Adrenal gland (tissue), 12 donors: Measurements from ENCODE around the gene ADD1. TPM values are rescaled to one million over a fixed set of nuclear protein-coding genes. Genes with fewer than 3 reads are reported as not detected.
A peak's percentile ranks its signal among the peaks of the same experiment; 100 is the strongest.

Experiments
- DNase-seq, 7 donors: peaks; one replicate each; pipeline ENCODE4 v3.0.0-alpha.2; 2019 to 2020
- H3K27ac ChIP-seq, 5 donors: fragments of 200-600 bp; sonication (generic) in 4 of 5; 1 replicate in 3 of 5; 2 replicates in 2 of 5; pipeline versions ENCODE4 v1.5.1 to v1.8.0; 2016 to 2020; ENCODE audit warnings: mild to moderate bottlenecking in 1 of 5
- H3K27me3 ChIP-seq: fragments of 200-600 bp; 2 replicates; pipeline ENCODE4 v1.8.0; 2021
- H3K36me3 ChIP-seq, 2 donors: fragments of 200-600 bp; replicated peaks in 1 of 2; 1 replicate in 1 of 2; 2 replicates in 1 of 2; pipeline versions ENCODE4 v1.5.1 to v1.8.0; 2018 to 2022
- H3K4me1 ChIP-seq, 2 donors: fragments of 200-600 bp; replicated peaks in 1 of 2; 1 replicate in 1 of 2; 2 replicates in 1 of 2; pipeline versions ENCODE4 v1.5.1 to v1.8.0; 2018 to 2021
- H3K4me3 ChIP-seq, 4 donors: fragments of 200-600 bp; sonication (generic) in 3 of 4; one replicate each; pipeline ENCODE4 v1.5.1; 2016 to 2018
- H3K9me3 ChIP-seq, 3 donors: fragments of 200-600 bp; sonication (generic) in 1 of 3; replicated peaks in 1 of 3; 1 replicate in 2 of 3; 2 replicates in 1 of 3; pipeline versions ENCODE4 v1.5.1 to v1.8.0; 2016 to 2021
- POLR2A ChIP-seq, 2 donors: fragments of 450-650 bp; IDR thresholded peaks; one replicate each; pipeline ENCODE4 v1.6.1; 2017; ENCODE audit warnings: antibody characterized with exemption in 2 of 2, mild to moderate bottlenecking in 2 of 2, moderate library complexity in 1 of 2
- WGBS, 4 donors: extraction: QIAGEN DNeasy Blood & Tissue Kit in 2 of 4; methylation state at CpG; one replicate each; pipeline versions ENCODE4 v1.1.5 to v1.1.7; 2013 to 2017; 5-methylcytosine and 5-hydroxymethylcytosine counted together
- intact Hi-C, 2 donors: fragments of 100-400 bp; cut with DNase I; formaldehyde crosslinking; loops; one replicate each; pipeline versions ENCODE4 v1.14.1 to v1.15.0; 2022 to 2023
- polyA plus RNA-seq, 3 donors: library from polyadenylated mRNA; stranded (reverse); fragments of 200-250 nt in 2 of 3; fragments of 350-450 nt in 1 of 3; fragmentation: Illumina TruSeq in 1 of 3; extraction: RNeasy Lipid Tissue Mini Kit (QIAGEN cat#74804) in 1 of 3; gene quantifications; one replicate each; pipeline ENCODE4 v1.2.3, GENCODE V29; 2013 to 2014
- total RNA-seq, 9 donors: library from RNA; depleted of rRNA in 4 of 9; stranded (reverse); fragments of >200 nt in 4 of 9; fragments of 120-200 nt in 1 of 9; fragmentation: NEBNext Ultra II Directional in 1 of 9; extraction: Animal tissue kit (Norgen Biotek cat#: 25700) in 1 of 9; gene quantifications; one replicate each; pipeline versions ENCODE4 v1.1.0 to v1.2.4, GENCODE V29; 2013 to 2023
- TF ChIP-seq, protein P1 (sequence below), 6 experiments: fragments of 450-650 bp in 4 of 6; fragments of 200-600 bp in 2 of 6; sonication (generic) in 1 of 6; IDR thresholded peaks; 1 replicate in 5 of 6; 2 replicates in 1 of 6; pipeline versions ENCODE4 v1.5.1 to v1.8.0; 2016 to 2021; ENCODE audit warnings: antibody characterized with exemption in 6 of 6, mild to moderate bottlenecking in 2 of 6, moderate library complexity in 1 of 6
- donor health status: healthy with polysubstance abuse.
- donor health status: Bipolar disorder and iron deficiency.
- donor health status: DM: yes; HTN: yes; CAD: no.
- donor health status: DM: no; HTN: no; CAD: no.
- donor health status: DM: no; HTN: no; CAD: no.
- donor health status: DM: yes; HTN: yes; CAD: no.

Gene ADD1
- total and polyA plus RNA-seq, 12 donors, result 134 to 468 (median 241) TPM

DNA sequence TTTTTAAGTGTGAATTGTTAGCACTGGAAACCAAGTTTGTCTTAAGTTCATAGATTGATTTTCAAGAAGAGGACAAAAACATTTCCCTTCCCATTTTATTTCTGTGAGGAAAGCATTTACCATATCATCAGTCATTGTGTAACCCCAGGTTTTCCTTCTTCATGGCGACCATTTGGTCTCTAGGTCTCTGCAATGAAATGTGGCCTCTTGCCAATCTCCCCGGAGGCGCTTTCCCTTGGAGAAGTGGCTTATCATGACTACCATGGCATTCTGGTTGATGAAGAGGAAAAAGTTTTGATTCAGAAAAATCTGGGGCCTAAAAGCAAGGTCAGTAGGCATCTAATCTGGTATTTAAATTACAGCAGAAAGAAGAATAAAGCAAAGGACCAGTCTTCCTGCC is 54.4 kb downstream of the ADD1 start:
- Histone ChIP-seq H3K27ac (no peak overlapping the region), H3K4me3 (no peak overlapping the region), H3K27me3 (no peaks in the 10 kb centered on the region), H3K9me3 (no peaks in the 10 kb centered on the region), H3K36me3 (peaks cover 0 to 70% of the 10 kb centered on the region in 2 donors), H3K4me1 (peaks cover 3 to 17% of the 10 kb centered on the region in 2 donors)
- 53 to 73% (median 65%) methylated on average over 3 of the region's 3 CpGs for WGBS, 4 donors
- intact Hi-C loops, result loop anchor here in 1 of 2 donors (10.0 kb wide), 1 partner anchor 53 kb away; the partner anchor contains the start of gene ADD1
- TF ChIP-seq, protein P1, sequence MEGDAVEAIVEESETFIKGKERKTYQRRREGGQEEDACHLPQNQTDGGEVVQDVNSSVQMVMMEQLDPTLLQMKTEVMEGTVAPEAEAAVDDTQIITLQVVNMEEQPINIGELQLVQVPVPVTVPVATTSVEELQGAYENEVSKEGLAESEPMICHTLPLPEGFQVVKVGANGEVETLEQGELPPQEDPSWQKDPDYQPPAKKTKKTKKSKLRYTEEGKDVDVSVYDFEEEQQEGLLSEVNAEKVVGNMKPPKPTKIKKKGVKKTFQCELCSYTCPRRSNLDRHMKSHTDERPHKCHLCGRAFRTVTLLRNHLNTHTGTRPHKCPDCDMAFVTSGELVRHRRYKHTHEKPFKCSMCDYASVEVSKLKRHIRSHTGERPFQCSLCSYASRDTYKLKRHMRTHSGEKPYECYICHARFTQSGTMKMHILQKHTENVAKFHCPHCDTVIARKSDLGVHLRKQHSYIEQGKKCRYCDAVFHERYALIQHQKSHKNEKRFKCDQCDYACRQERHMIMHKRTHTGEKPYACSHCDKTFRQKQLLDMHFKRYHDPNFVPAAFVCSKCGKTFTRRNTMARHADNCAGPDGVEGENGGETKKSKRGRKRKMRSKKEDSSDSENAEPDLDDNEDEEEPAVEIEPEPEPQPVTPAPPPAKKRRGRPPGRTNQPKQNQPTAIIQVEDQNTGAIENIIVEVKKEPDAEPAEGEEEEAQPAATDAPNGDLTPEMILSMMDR (IDR thresholded peaks at IDR 0.05), result no peak
- TF ChIP-seq POLR2A (IDR thresholded peaks at IDR 0.05), result no peak
- DNase-seq, result peak in 3 of 7 donors; percentile 31 to 44 (median 31)

DNA sequence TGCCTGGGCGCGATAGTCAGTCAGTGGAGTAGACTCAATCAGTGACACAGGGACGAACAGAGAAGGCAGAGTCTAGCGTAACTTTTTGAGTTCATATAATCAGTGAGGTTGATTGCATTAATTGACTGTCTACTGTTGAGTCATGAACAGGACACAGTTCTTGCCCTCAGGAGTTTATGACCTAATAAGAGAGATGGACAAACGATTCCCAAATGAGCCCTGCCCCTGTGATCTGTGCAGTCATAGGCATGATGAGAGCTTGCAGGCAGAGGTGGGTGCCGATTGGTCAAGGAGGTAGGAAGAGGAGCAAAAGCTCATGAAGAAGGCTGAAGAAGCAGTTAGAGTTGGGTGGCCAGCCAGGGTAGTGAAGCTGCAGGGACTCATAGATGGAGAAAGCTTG is 57.1 kb downstream of the ADD1 start:
- DNase-seq, result peak in 1 of 7 donors; percentile 18
- WGBS, 4 donors, result 87 to 92% (median 90%) methylated on average over 6 of the region's 6 CpGs
- no peak overlapping the region for H3K4me3 ChIP-seq
- H3K4me1 ChIP-seq, result peaks cover 0 to 6% of the 10 kb centered on the region in 2 donors
- intact Hi-C loops, result no loop called here
- H3K27ac ChIP-seq, result no peak overlapping the region
- H3K36me3 ChIP-seq, result peaks cover 0 to 70% of the 10 kb centered on the region in 2 donors
- H3K27me3 ChIP-seq, result no peaks in the 10 kb centered on the region
- no peaks in the 10 kb centered on the region for H3K9me3 ChIP-seq
- TF ChIP-seq, protein P1 (IDR thresholded peaks at IDR 0.05), result no peak

DNA sequence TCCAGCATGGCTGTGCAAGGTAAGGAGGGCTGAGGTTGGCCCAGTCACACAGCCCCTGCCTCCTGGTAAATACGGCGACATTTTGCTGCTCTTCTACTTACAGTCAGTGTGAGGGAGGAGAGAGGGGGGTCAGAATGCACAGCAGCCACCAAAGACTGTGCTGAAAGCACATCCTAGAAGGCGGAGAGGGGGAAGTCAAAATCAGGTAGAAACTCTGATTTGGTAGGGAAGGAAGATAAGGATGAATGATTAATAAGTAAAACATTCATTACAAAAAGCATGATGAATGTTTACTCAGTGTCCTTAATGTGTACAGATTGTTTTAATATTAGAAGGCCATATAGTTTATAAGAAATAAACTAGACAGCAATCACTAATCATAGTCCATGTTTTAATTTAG is 57.5 kb downstream of the ADD1 start:
- TF ChIP-seq POLR2A (IDR thresholded peaks at IDR 0.05), result no peak
- TF ChIP-seq, protein P1 (IDR thresholded peaks at IDR 0.05), result no peak
- Histone ChIP-seq H3K27ac (no peak overlapping the region), H3K4me3 (no peak overlapping the region), H3K36me3 (peaks cover 0 to 70% of the 10 kb centered on the region in 2 donors), H3K4me1 (peaks cover 0 to 6% of the 10 kb centered on the region in 2 donors), H3K9me3 (no peaks in the 10 kb centered on the region), H3K27me3 (no peaks in the 10 kb centered on the region)
- intact Hi-C loops, result no loop called here
- peak in 1 of 7 donors; percentile 17 for DNase-seq
- 77 to 96% (median 88%) methylated on average over 3 of the region's 3 CpGs for WGBS, 4 donors

DNA sequence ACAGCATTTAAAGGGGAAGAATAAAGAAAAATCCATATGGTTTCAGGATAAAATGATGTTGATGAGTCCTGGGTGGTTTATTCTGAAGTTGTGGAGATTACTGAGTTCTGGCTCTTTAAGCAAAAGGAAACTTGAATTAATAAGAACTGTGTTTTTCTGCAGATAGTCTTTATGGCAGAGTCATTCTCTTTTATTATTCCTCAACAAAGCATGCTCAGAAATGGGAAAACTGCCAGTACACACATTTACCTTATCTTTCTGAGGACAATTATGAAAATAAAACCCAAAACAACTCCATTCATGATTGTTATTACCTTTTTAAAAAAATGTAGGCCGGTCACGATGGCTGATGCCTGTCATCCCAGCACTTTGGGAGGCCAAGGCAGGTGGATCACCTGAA is 58.5 kb downstream of the ADD1 start:
- TF ChIP-seq POLR2A (IDR thresholded peaks at IDR 0.05), result no peak
- TF ChIP-seq, protein P1 (IDR thresholded peaks at IDR 0.05), result no peak
- intact Hi-C loops, result no loop called here
- no peak for DNase-seq
- Histone ChIP-seq H3K4me3 (no peak overlapping the region), H3K27ac (no peak overlapping the region), H3K36me3 (peaks cover 0 to 70% of the 10 kb centered on the region in 2 donors), H3K4me1 (peaks cover 0 to 6% of the 10 kb centered on the region in 2 donors), H3K9me3 (no peaks in the 10 kb centered on the region), H3K27me3 (no peaks in the 10 kb centered on the region)
- 57 to 74% (median 63%) methylated on average over 2 of the region's 2 CpGs for WGBS, 4 donors
